Cardiac septum (tissue), 1 donor: ENCODE results near the gene ARHGAP31. TPM values are rescaled to one million over a fixed set of nuclear protein-coding genes. Genes with fewer than 3 reads are reported as not detected.
"Not testable (repeated sequence)": the region's sequence is repeated elsewhere in the genome, so short reads cannot be mapped to it uniquely, and the experiment has no call there.

Experiments
- DNase-seq: peaks from one replicate; pipeline ENCODE4 v3.0.0-alpha.2; 2020; ENCODE audit warnings: low spot score
- intact Hi-C: fragments of 100-400 bp; cut with DNase I; formaldehyde crosslinking; loops from one replicate; pipeline ENCODE4 v1.14.0; 2022
- total RNA-seq: library from RNA; stranded (reverse); fragmentation: NEBNext Ultra II Directional; extraction: Animal tissue kit (Norgen Biotek cat#: 25700); gene quantifications from one replicate; pipeline ENCODE4 v1.2.1, GENCODE V29; 2021
- donor health status: DM: no; HTN: no; CAD: no.

ARHGAP31 gene
- total RNA-seq, 1 donor from 2014 or later = 35.7 TPM

DNA sequence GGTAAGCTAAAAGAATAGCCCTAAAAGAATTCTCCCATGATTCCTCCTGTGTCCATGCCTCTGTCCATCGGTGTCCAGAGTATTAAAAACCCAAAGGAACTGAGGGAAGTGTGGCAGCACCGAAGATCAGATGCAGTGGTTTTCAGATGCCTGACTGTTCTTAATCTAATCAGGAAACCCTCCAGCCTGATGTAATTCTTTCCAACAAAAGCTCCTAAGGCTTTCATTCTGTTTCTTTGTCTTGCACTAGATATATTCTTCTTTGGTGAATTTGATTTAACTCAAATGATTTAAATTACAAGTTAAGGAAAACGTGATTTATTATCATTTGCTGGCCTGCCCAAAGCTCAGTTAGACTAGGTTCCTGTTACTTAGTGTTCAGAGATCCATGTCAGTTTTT is 71.2 kb downstream of the ARHGAP31 start:
- DNase-seq = no peak
- intact Hi-C loops = no loop called here

GRCh38 chr3:119367000-119367399 is 72.8 kb downstream of the ARHGAP31 start:
- DNase-seq = no peak
- intact Hi-C loops = no loop called here

DNA sequence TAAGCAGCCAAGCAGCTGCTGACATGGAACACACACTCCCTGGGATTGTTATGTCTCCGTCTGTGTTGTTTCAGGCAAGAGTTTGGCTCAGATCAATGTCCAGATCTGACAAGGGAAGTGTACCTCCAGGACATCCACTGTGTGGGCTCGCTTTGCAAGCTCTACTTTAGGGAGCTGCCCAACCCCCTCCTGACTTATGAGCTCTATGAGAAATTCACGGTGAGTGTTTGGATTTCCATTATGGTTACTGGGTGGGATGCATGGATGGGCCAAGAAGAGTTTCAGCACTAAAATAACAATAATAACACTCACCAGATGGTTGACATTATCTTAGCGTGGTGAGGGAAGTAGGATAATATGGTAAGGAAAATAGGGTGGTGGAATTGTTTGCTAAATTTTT is 74.1 kb downstream of the ARHGAP31 start:
- intact Hi-C loops = no loop called here
- no peak for DNase-seq

DNA sequence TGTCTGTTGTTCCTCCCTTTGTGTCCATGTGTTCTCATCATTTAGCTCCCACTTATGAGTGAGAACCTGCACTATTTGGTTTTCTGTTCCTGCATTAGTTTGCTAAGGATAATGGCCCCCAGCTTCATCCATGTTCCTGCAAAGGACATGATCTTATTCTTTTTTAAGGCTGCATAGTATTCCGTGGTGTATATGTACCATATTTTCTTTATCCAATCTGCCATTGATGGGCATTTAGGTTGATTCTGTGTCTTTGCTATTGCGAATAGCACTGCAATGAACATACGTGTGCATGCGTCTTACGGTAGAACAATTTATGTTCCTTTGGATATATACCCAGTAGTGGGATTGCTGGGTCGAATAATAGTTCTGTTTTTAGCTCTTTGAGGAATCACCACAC is 77.6 kb downstream of the ARHGAP31 start:
- intact Hi-C loops, DNase-seq: not testable (repeated sequence)

GRCh38 chr3:119375106-119375505 is 80.9 kb downstream of the ARHGAP31 start:
- DNase-seq = no peak
- intact Hi-C loops = no loop called here

- intact Hi-C loops = no loop called here
Observed at GRCh38 chr3:119375510-119375909, 81.3 kb downstream of the ARHGAP31 start.

GRCh38 chr3:119376758-119377157 is 82.6 kb downstream of the ARHGAP31 start:
- DNase-seq = no peak
- intact Hi-C loops = no loop called here

More at GRCh38 chr3:119375510-119375909, 81.3 kb downstream of the ARHGAP31 start:
- no peak for DNase-seq

- intact Hi-C loops = no loop called here
- DNase-seq = no peak
Observed at GRCh38 chr3:119378259-119378803, 84.1 kb downstream of the ARHGAP31 start.

GRCh38 chr3:119380697-119381096 is 86.5 kb downstream of the ARHGAP31 start:
- intact Hi-C loops = no loop called here
- no peak for DNase-seq

DNA sequence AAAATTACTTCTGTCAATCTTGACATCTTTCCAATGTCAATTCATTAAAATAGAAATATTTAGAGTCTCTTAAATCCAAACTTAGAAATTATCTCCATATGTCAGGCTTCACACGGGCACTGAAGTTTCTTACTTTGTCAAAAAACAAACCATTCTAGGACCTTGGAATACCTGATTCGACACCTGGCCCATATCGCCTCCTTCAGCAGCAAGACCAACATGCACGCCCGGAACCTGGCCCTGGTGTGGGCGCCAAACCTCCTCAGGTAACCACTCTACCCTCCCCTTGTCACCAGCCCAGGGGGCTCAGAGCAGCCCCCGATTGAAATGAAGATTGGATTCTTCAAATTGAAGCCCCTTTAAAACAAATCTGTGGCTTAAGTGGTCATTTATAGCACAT is 88.0 kb downstream of the ARHGAP31 start:
- DNase-seq = no peak
- intact Hi-C loops = no loop called here

DNA sequence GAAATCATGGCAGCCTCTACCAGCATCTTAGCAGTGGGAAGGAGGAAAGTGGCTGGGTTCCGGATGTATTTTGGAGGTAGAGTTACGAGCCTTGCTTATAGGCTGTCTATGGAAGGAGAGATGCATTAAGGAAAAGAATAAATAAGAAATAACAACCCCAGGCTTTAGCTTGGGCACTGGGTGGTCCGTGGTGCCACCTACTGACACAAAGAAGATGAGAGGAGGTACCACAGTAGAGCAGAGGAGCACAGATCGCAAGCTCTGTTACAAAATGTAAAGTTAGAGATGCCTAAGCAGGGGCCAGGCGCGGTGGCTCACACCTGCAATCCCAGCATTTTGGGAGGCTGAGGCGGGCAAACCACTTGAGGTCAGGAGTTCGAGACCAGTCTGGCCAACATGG is 94.4 kb downstream of the ARHGAP31 start:
- no peak for DNase-seq
- intact Hi-C loops = no loop called here

DNA sequence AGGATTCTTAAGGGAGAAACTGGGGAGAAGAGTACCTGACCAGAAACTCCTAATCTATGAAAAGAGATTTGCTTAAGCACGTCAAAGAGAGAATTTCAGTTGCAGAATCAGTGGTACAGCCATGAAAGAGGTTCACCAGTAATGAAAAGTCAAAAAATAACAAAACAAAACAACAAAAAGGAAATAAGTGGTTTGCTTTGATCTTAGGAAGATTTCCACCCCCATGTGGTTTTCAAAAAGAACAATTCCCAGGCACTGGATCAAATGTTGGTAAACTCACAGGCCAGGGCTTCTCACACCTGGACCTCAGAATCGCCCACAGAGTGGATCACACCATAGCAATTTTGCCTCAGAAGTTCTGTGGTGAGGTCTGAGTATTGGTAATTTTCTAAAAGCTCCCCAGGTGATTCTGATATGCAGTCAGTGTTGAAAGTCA is 101.8 kb downstream of the ARHGAP31 start:
- intact Hi-C loops = no loop called here
- no peak for DNase-seq

- no peak for DNase-seq
- intact Hi-C loops = no loop called here
Observed at GRCh38 chr3:119396870-119397269, 102.7 kb downstream of the ARHGAP31 start.

- DNase-seq = no peak
- intact Hi-C loops = no loop called here
Observed at GRCh38 chr3:119400466-119400865, 106.3 kb downstream of the ARHGAP31 start.

DNA sequence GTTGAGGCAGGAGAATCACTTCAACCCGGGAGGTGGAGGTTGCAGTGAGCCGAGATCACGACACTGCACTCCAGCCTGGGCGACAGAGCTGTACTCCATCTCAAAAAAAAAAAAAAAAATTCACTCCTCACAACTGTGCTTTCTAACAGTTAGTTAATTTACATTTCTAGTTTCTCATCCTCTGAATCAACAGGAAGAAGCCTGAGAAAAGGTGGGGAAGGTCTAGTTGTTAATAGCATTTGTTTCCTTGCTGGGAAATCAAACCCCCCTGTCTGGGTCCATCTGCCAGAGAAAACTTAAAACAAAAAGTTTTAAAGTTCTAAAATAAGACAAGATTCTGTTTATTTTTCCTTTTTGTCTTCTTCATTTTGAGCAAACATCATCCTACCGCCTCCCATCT is 106.9 kb downstream of the ARHGAP31 start:
- intact Hi-C loops = no loop called here
- DNase-seq = no peak

DNA sequence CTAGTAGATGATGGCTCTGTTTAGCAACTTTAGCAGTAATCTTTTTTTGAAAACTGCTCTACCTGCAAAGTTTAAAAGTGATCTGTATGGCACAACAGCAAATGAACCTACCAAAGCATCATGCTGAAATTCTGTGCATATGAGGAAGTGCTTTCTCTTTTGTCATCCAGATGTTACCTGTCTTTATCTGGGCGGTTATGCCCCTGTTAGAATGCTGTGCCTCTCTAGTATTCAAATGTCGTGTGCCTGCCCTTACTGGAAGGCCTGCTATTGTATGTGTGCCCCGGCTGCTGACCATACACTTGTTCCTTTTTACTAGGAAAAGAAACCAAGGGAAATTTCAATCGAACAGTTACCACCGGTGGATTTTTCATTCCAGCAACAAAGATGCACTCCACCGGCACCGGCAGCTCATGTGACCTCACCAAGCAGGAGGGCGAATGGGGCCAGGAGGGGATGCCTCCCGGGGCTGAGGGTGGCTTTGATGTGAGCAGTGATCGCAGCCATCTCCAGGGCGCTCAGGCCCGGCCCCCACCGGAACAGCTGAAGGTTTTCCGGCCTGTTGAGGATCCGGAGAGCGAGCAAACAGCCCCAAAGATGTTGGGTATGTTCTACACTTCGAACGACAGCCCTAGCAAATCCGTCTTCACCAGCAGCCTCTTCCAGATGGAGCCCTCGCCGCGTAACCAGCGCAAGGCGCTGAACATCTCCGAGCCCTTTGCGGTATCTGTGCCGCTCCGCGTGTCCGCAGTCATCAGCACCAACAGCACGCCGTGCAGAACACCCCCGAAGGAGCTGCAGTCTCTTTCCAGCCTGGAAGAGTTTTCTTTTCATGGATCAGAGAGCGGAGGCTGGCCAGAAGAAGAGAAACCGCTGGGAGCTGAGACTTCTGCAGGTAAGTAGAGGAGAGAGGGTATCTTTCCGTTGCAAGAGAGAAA is 107.6 kb downstream of the ARHGAP31 start:
- intact Hi-C loops = no loop called here
- no peak for DNase-seq

DNA sequence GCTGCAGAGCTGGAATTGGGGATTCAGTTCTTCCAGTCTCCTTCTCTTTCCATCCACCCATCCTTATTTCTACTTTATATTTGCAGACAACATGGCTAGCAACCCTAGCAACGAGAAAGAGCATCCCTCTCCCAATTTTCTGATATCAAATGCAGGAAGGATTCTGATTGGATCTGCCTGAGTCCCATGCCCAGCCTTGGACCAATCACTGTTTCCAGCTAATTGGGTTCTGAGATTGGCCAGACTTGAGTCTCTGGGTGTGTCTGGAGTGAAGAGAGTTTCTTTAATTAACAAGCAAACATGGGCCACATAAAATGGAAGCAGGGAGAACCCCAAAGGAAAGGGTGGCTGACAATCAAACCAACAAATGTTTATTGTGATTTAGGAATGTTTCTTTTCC is 108.6 kb downstream of the ARHGAP31 start:
- intact Hi-C loops = no loop called here
- DNase-seq = no peak

DNA sequence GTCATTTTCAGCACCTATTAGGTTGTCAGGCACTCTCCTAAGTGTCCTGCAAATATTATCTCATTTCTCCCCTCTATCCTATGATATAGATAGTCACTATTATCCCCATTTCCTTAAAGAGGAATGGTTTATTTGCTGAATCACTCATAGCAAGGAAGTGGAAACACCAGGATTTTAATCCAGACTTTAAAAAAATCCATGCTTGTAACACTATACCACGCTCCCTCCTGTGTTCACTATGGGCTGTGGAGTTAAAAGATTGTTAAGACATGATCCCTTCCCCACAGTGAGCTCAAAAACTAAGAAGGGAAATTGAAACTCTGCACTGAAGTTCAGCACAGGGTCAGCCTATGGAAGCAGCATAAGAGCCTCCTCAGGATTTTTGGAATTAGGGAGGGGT is 109.0 kb downstream of the ARHGAP31 start:
- intact Hi-C loops = no loop called here
- no peak for DNase-seq

- no peak for DNase-seq
- intact Hi-C loops = no loop called here
Observed at GRCh38 chr3:119405315-119405714, 111.1 kb downstream of the ARHGAP31 start.

DNA sequence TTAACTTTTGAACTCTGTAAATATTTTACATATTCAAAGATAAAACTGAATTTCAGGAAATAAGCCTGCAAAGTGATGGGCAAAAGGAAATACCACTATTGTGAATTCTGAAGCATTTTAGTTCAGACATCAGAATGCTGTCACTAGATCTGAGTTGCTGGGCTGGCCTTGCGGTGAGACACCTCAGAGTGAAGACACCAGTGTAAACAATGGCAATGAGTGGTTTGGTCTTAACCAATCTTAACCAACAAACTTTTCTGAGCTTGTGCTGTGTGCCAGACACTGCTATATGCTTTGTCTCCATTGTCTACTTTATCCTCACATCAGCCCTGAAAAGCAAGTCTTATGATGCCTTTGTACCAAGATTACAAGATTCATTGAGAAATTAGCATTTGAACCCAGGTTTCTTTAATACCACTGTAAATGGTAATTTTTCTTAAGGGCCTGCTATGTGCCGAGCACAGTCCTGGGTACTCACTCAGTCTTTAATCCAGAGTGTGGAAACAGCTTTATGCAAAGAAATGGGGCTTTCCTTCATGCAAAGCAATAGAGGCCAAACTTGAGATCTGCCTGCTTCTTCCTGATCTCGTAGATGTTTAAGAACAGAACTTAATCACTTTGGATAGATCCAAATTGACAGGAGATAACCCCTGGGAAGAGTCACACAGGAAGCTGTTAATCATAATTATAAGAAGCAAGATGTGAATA is 114.2 kb downstream of the ARHGAP31 start:
- intact Hi-C loops = no loop called here
- no peak for DNase-seq

DNA sequence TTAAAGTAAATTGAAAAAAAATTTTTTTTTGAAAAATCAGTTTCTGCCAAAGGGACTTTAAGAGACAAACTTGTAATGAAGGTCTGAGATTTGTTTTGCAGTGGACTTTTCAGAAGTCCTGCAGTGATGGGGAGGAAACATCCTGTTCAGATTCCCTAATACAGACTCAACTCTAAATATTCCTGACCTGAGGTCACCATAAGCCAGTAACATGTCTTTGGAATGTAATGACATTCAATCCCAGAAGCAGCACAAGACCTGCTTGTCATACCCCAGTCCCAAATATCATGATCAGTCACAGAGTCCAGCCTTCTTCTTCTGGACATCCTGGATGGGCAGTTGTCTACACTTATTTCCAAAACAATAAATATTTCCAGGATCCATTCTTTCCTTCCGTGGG is 115.7 kb downstream of the ARHGAP31 start:
- intact Hi-C loops = no loop called here
- DNase-seq = no peak
